HCT116 (cell line): ENCODE measurements around the gene ATP6V1E1. TPM values are rescaled to one million over a fixed set of nuclear protein-coding genes. Genes with fewer than 3 reads are reported as not detected.

Source experiments
- ATAC-seq: fragments of 200-7000 bp; cut with Tn5 transposase; 2 replicates; pipeline ENCODE4 v1.9.1; 2020; ENCODE audit warnings: mild to moderate bottlenecking, moderate library complexity
- BruUV-seq: library from RNA; stranded (reverse); fragments of 400-500 nt; replicated peaks from 2 replicates; lab custom pipeline; 2021; lab: Mats Ljungman, UMichigan
- CTCF ChIA-PET: fragments of 300-600 bp; sonication (Branson Sonifier 250); formaldehyde crosslinking; loops from one replicate; lab custom pipeline; 2021; ENCODE audit warnings: antibody characterized with exemption; lab: Charles Lee
- POLR2A ChIA-PET: fragments of 300-600, 350-600 bp; sonication (Branson Sonifier 250); formaldehyde crosslinking; loops from one replicate; lab custom pipeline; 2021; ENCODE audit warnings: antibody characterized with exemption; lab: Charles Lee
- RAD21 ChIA-PET, 2 experiments: fragments of 300-600 bp; sonication (Branson Sonifier 250); formaldehyde crosslinking; loops; one replicate each; lab custom pipeline; 2023; ENCODE audit warnings: low total read pairs in 2 of 2; ENCODE audit not compliant: uncharacterized antibody in 2 of 2, unreplicated experiment in 2 of 2, low non-redundant PET in 1 of 2; lab: Charles Lee
- DNase-seq: peaks from one replicate; pipeline ENCODE4 v3.0.0-alpha.2; 2010; ENCODE audit warnings: low read depth, low spot score
- H2AFZ ChIP-seq: fragments of 200-600 bp; shearing (Covaris generic), sonication (generic); 2 replicates; pipeline ENCODE4 v1.6.1; 2017; ENCODE audit warnings: low read depth, mixed run types, mixed read lengths, antibody characterized with exemption, low read length; ENCODE audit not compliant: poor library complexity, severe bottlenecking
- H3K27ac ChIP-seq: 2 replicates; pipeline ENCODE4 v1.5.1; 2012; ENCODE audit warnings: low read depth, low read length
- H3K27me3 ChIP-seq: fragments of 200-600 bp; sonication (generic); 2 replicates; pipeline ENCODE4 v1.6.1; 2016; ENCODE audit warnings: mixed run types, low read length, mixed read lengths; ENCODE audit not compliant: insufficient read depth
- H3K36me3 ChIP-seq, 2 experiments: fragments of 200-500 bp in 1 of 2; fragments of 200-600 bp in 1 of 2; sonication (Bioruptor generic) in 1 of 2; sonication (generic) in 1 of 2; 2 replicates each; pipeline versions ENCODE4 v1.5.1 to v1.6.1; 2014 to 2016; ENCODE audit warnings: low read length in 2 of 2, inconsistent platforms in 1 of 2, mixed read lengths in 1 of 2, mixed run types in 1 of 2; ENCODE audit not compliant: insufficient read depth in 2 of 2, control insufficient read depth in 1 of 2
- H3K4me1 ChIP-seq, 2 experiments: fragments of 200-600 bp in 1 of 2; sonication (generic) in 1 of 2; 2 replicates each; pipeline versions ENCODE4 v1.5.1 to v1.6.1; 2012 to 2017; ENCODE audit warnings: low read length in 2 of 2, inconsistent platforms in 1 of 2, mild to moderate bottlenecking in 1 of 2, mixed read lengths in 1 of 2, mixed run types in 1 of 2, moderate library complexity in 1 of 2; ENCODE audit not compliant: insufficient read depth in 2 of 2, control insufficient read depth in 1 of 2
- H3K4me2 ChIP-seq: fragments of 200-600 bp; sonication (generic); 2 replicates; pipeline ENCODE4 v1.6.1; 2017; ENCODE audit warnings: mixed run types, low read length, mixed read lengths
- H3K4me3 ChIP-seq, 2 experiments: fragments of 200-600 bp in 1 of 2; sonication (generic) in 1 of 2; replicated peaks in 1 of 2; 2 replicates each; pipeline ENCODE4 v1.5.1; 2011 to 2016; ENCODE audit warnings: low read length in 2 of 2, control low read depth in 1 of 2, low read depth in 1 of 2, mild to moderate bottlenecking in 1 of 2, mixed read lengths in 1 of 2, mixed run types in 1 of 2
- H3K79me2 ChIP-seq: fragments of 200-600 bp; sonication (generic); 2 replicates; pipeline ENCODE4 v1.6.1; 2017; ENCODE audit warnings: mild to moderate bottlenecking, mixed run types, low read length, moderate library complexity, mixed read lengths; ENCODE audit not compliant: insufficient read depth
- H3K9ac ChIP-seq: fragments of 200-600 bp; sonication (generic); 2 replicates; pipeline ENCODE4 v1.6.1; 2016; ENCODE audit warnings: low read length, mixed read lengths
- H3K9me2 ChIP-seq: fragments of 200-600 bp; sonication (generic), shearing (Covaris generic); 2 replicates; pipeline ENCODE4 v1.6.1; 2017; ENCODE audit warnings: mixed run types, mild to moderate bottlenecking, moderate library complexity; ENCODE audit not compliant: insufficient read depth
- H3K9me3 ChIP-seq, 2 experiments: fragments of 200-500 bp in 1 of 2; fragments of 200-600 bp in 1 of 2; sonication (Bioruptor generic) in 1 of 2; sonication (generic) in 1 of 2; 2 replicates each; pipeline ENCODE4 v1.6.1; 2014 to 2017; ENCODE audit warnings: low read length in 2 of 2, mixed read lengths in 2 of 2, inconsistent platforms in 1 of 2, low read depth in 1 of 2, mild to moderate bottlenecking in 1 of 2, mixed run types in 1 of 2, moderate library complexity in 1 of 2; ENCODE audit not compliant: control insufficient read depth in 1 of 2, insufficient read depth in 1 of 2
- H4K20me1 ChIP-seq: fragments of 200-600 bp; sonication (generic), shearing (Covaris generic); 2 replicates; pipeline ENCODE4 v1.6.1; 2017; ENCODE audit warnings: mixed run types, mild to moderate bottlenecking, moderate library complexity; ENCODE audit not compliant: insufficient read depth
- CBX3 ChIP-seq: IDR thresholded peaks from 2 replicates; pipeline ENCODE4 v1.6.1; 2012; ENCODE audit warnings: low read depth
- CEBPB ChIP-seq: IDR thresholded peaks from 2 replicates; pipeline ENCODE4 v1.6.1; 2012; ENCODE audit warnings: low read depth
- ELF1 ChIP-seq: IDR thresholded peaks from 2 replicates; pipeline ENCODE4 v1.6.1; 2012; ENCODE audit warnings: low read depth, borderline replicate concordance
- EZH2 ChIP-seq: fragments of 200-600 bp; sonication (generic); IDR thresholded peaks from 2 replicates; pipeline ENCODE4 v1.6.1; 2017; ENCODE audit warnings: antibody characterized with exemption, mixed run types
- JUND ChIP-seq: IDR thresholded peaks from 2 replicates; pipeline ENCODE4 v1.6.1; 2012
- POLR2A ChIP-seq: IDR thresholded peaks from 2 replicates; pipeline ENCODE4 v1.7.0; 2011; ENCODE audit warnings: borderline replicate concordance; ENCODE audit not compliant: insufficient read depth, insufficient read length; ENCODE audit errors: extremely low read depth
- POLR2AphosphoS5 ChIP-seq: IDR thresholded peaks from 2 replicates; pipeline ENCODE4 v1.6.1; 2011; ENCODE audit warnings: mild to moderate bottlenecking, low read depth, low read length, moderate library complexity
- SIN3A ChIP-seq: IDR thresholded peaks from 2 replicates; pipeline ENCODE4 v1.6.1; 2012; ENCODE audit warnings: low read depth
- SP1 ChIP-seq: IDR thresholded peaks from 2 replicates; pipeline ENCODE4 v1.6.1; 2012; ENCODE audit warnings: low read depth
- YY1 ChIP-seq: IDR thresholded peaks from 2 replicates; pipeline ENCODE4 v1.6.1; 2011; ENCODE audit warnings: low read length, low read depth, moderate library complexity, mild to moderate bottlenecking; ENCODE audit not compliant: insufficient replicate concordance; ENCODE audit errors: extremely low read depth
- ZBTB33 ChIP-seq: IDR thresholded peaks from 2 replicates; pipeline ENCODE4 v1.6.1; 2011; ENCODE audit warnings: mild to moderate bottlenecking, low read length, moderate library complexity; ENCODE audit not compliant: insufficient replicate concordance; ENCODE audit errors: extremely low read depth
- ZFX ChIP-seq: fragments of 450-650 bp; IDR thresholded peaks from 2 replicates; pipeline ENCODE4 v1.6.1; 2017
- ZNF274 ChIP-seq: fragments of 200-500 bp; sonication (Bioruptor generic); IDR thresholded peaks from 2 replicates; pipeline ENCODE4 v1.6.1; 2014; ENCODE audit warnings: mild to moderate bottlenecking, low read depth, low read length, inconsistent platforms
- intact Hi-C: fragments of 100-400 bp; cut with micrococcal nuclease; formaldehyde crosslinking; loops from 2 replicates; pipeline ENCODE4 v1.10.0; 2022
- total RNA-seq: library from RNA; stranded (reverse); gene quantifications from one replicate; pipeline ENCODE4 v1.2.1, GENCODE V29; 2021; ENCODE audit not compliant: unreplicated experiment
- TF ChIP-seq, protein P1 (sequence below): IDR thresholded peaks from 2 replicates; pipeline ENCODE4 v1.6.1; 2012
- TF ChIP-seq, protein P2 (sequence below): IDR thresholded peaks from 2 replicates; pipeline ENCODE4 v1.6.1; 2012

Gene ATP6V1E1
- total RNA-seq, 1 experiment from 2014 or later, result 107 TPM

GRCh38 chr22:17575151-17575550 lies 53.4 kb downstream of the ATP6V1E1 start:
- Histone ChIP-seq H3K9me2 (no peaks in the 10 kb centered on the region), H3K4me1 (peaks cover 0 to 5% of the 10 kb centered on the region in 2 experiments; a peak in 1 of 4 replicates), H3K36me3 (no peaks in the 10 kb centered on the region)
- POLR2A ChIA-PET, result no interaction called here
- RAD21 ChIA-PET, result no interaction called here
- no peak for DNase-seq
- CTCF ChIA-PET, result no interaction called here
- TF ChIP-seq EZH2 (no peak), ZBTB33 (no peak), POLR2A (no peak), CEBPB (no peak), ELF1 (no peak), ZFX (no peak), JUND (no peak), SIN3A (no peak)
- TF ChIP-seq, all 23 proteins: peak for 0
- no peaks in the 10 kb centered on the region for H4K20me1 ChIP-seq
- H3K27me3 ChIP-seq, result no peaks in the 10 kb centered on the region
- no peak overlapping the region for H3K4me3 ChIP-seq
- no peak overlapping the region for H3K9ac ChIP-seq
- no peak overlapping the region for H2AFZ ChIP-seq
- no TSS peak for BruUV-seq
- no peaks in the 10 kb centered on the region for H3K9me3 ChIP-seq
- no peaks in the 10 kb centered on the region for H3K79me2 ChIP-seq
- H3K4me2 ChIP-seq, result no peak overlapping the region
- intact Hi-C loops, result no loop called here
- no peak for ATAC-seq
- no peak overlapping the region for H3K27ac ChIP-seq

GRCh38 chr22:17570851-17571631 lies 57.5 kb downstream of the ATP6V1E1 start:
- Histone ChIP-seq H2AFZ (no peak overlapping the region), H3K4me3 (no peak overlapping the region), H3K4me1 (no peaks in the 10 kb centered on the region), H3K9me2 (no peaks in the 10 kb centered on the region), H4K20me1 (no peaks in the 10 kb centered on the region), H3K36me3 (no peaks in the 10 kb centered on the region), H3K9me3 (no peaks in the 10 kb centered on the region), H3K4me2 (no peak overlapping the region), H3K27me3 (no peaks in the 10 kb centered on the region), H3K9ac (no peak overlapping the region), H3K27ac (no peak overlapping the region), H3K79me2 (no peaks in the 10 kb centered on the region)
- ChIA-PET CTCF (no interaction called here), RAD21 (no interaction called here), POLR2A (no interaction called here)
- ATAC-seq (no peak), DNase-seq (no peak)
- intact Hi-C loops, result no loop called here
- BruUV-seq, result no TSS peak
- no peak for TF ChIP-seq ZBTB33
- no peak for TF ChIP-seq POLR2A
- TF ChIP-seq ELF1, result no peak
- TF ChIP-seq ZNF274, result no peak
- no peak for TF ChIP-seq YY1
- no peak for TF ChIP-seq JUND
- TF ChIP-seq, protein P1, sequence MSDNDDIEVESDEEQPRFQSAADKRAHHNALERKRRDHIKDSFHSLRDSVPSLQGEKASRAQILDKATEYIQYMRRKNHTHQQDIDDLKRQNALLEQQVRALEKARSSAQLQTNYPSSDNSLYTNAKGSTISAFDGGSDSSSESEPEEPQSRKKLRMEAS, result no peak
- TF ChIP-seq SP1, result no peak
- TF ChIP-seq ZFX, result no peak
- TF ChIP-seq, protein P2, sequence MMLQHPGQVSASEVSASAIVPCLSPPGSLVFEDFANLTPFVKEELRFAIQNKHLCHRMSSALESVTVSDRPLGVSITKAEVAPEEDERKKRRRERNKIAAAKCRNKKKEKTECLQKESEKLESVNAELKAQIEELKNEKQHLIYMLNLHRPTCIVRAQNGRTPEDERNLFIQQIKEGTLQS, result no peak
- no peak for TF ChIP-seq CEBPB
- TF ChIP-seq POLR2AphosphoS5, result no peak
- TF ChIP-seq SIN3A, result no peak
- no peak for TF ChIP-seq EZH2
- TF ChIP-seq CBX3, result no peak
